Kidney (tissue), 14 donors: ENCODE data around the gene ZNF438. TPM values are rescaled to one million over a fixed set of nuclear protein-coding genes. Genes with fewer than 3 reads are reported as not detected.
"Not testable (repeated sequence)": the region's sequence is repeated elsewhere in the genome, so short reads cannot be mapped to it uniquely, and the experiment has no call there.

Source experiments
- DNase-seq, 5 donors: peaks; one replicate each; pipeline ENCODE4 v3.0.0-alpha.2; 2013 to 2020
- FAIRE-seq: peaks from 2 replicates; lab custom pipeline; 2012; peaks lifted over from hg19 to GRCh38; lab: Jason Lieb, UNC
- H3K27ac ChIP-seq, 2 donors: one replicate each; pipeline ENCODE4 v1.7.0; 2013; ENCODE audit warnings: low read depth in 2 of 2, low read length in 2 of 2, inconsistent platforms in 1 of 2
- H3K27me3 ChIP-seq: one replicate; pipeline ENCODE4 v1.7.1; 2013; ENCODE audit warnings: low read length, inconsistent platforms; ENCODE audit not compliant: control insufficient read depth, insufficient read depth
- H3K36me3 ChIP-seq, 3 donors: one replicate each; pipeline versions ENCODE4 v1.7.0 to v1.7.1; 2013; ENCODE audit warnings: low read length in 3 of 3, control low read depth in 1 of 3, inconsistent platforms in 1 of 3; ENCODE audit not compliant: insufficient read depth in 3 of 3, control insufficient read depth in 2 of 3
- H3K4me1 ChIP-seq, 3 donors: one replicate each; pipeline versions ENCODE4 v1.7.0 to v1.7.1; 2013; ENCODE audit warnings: low read length in 3 of 3, inconsistent platforms in 1 of 3, low read depth in 1 of 3; ENCODE audit not compliant: control insufficient read depth in 2 of 3, insufficient read depth in 2 of 3
- H3K4me3 ChIP-seq, 3 donors: one replicate each; pipeline versions ENCODE4 v1.7.0 to v1.8.1; 2013; ENCODE audit warnings: low read length in 3 of 3, control low read depth in 1 of 3, inconsistent platforms in 1 of 3
- H3K9ac ChIP-seq, 3 donors: one replicate each; pipeline versions ENCODE4 v1.7.0 to v1.7.1; 2013; ENCODE audit warnings: low read length in 3 of 3, control low read depth in 1 of 3, inconsistent platforms in 1 of 3
- H3K9me3 ChIP-seq, 3 donors: one replicate each; pipeline versions ENCODE4 v1.7.0 to v1.7.1; 2013; ENCODE audit warnings: low read length in 3 of 3, control low read depth in 1 of 3, inconsistent platforms in 1 of 3; ENCODE audit not compliant: control insufficient read depth in 2 of 3, insufficient read depth in 1 of 3
- intact Hi-C: fragments of 100-400 bp; cut with DNase I; formaldehyde crosslinking; loops from one replicate; pipeline ENCODE4 v1.11.1; 2022
- polyA plus RNA-seq: library from polyadenylated mRNA; stranded (reverse); fragments of 350-450 nt; fragmentation: Illumina TruSeq; extraction: RNeasy Lipid Tissue Mini Kit (QIAGEN cat#74804); gene quantifications from one replicate; pipeline ENCODE4 v1.2.3, GENCODE V29; 2014; ENCODE audit warnings: low read depth, low replicate concordance; ENCODE audit not compliant: insufficient read depth
- total RNA-seq: library from RNA; stranded (reverse); fragmentation: NEBNext Ultra II Directional; extraction: Animal tissue kit (Norgen Biotek cat#: 25700); gene quantifications from one replicate; pipeline ENCODE4 v1.2.1, GENCODE V29; 2021
- TF ChIP-seq, protein P1 (sequence below): IDR thresholded peaks from 3 replicates; pipeline ENCODE4 v1.5.1; 2012; ENCODE audit warnings: mild to moderate bottlenecking, moderate library complexity, borderline replicate concordance; ENCODE audit not compliant: insufficient read depth; ENCODE audit errors: extremely low read depth
- donor health status: control.
- donor health status: control.
- donor health status: control.
- donor health status: control.
- donor health status: control.
- donor health status: DM: yes; HTN: yes; CAD: no.
- donor health status: Normal renal cell carcinoma (clear cell type).

The ZNF438 gene
- total and polyA plus RNA-seq, 2 donors from 2014 or later, result 5.9 to 9.9 TPM

GRCh38 chr10:31058795-31059703 lies 27.4 kb upstream of the ZNF438 start:
- Histone ChIP-seq H3K27ac (no peak overlapping the region), H3K27me3 (no peaks in the 10 kb centered on the region), H3K9ac (no peak overlapping the region), H3K36me3 (no peaks in the 10 kb centered on the region), H3K4me3 (no peak overlapping the region), H3K9me3 (no peaks in the 10 kb centered on the region), H3K4me1 (no peaks in the 10 kb centered on the region)
- TF ChIP-seq, protein P1, sequence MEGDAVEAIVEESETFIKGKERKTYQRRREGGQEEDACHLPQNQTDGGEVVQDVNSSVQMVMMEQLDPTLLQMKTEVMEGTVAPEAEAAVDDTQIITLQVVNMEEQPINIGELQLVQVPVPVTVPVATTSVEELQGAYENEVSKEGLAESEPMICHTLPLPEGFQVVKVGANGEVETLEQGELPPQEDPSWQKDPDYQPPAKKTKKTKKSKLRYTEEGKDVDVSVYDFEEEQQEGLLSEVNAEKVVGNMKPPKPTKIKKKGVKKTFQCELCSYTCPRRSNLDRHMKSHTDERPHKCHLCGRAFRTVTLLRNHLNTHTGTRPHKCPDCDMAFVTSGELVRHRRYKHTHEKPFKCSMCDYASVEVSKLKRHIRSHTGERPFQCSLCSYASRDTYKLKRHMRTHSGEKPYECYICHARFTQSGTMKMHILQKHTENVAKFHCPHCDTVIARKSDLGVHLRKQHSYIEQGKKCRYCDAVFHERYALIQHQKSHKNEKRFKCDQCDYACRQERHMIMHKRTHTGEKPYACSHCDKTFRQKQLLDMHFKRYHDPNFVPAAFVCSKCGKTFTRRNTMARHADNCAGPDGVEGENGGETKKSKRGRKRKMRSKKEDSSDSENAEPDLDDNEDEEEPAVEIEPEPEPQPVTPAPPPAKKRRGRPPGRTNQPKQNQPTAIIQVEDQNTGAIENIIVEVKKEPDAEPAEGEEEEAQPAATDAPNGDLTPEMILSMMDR, result no peak
- intact Hi-C loops, result no loop called here
- no peak for FAIRE-seq
- no peak for DNase-seq

- FAIRE-seq, DNase-seq, intact Hi-C loops, H3K9ac ChIP-seq, H3K4me1 ChIP-seq, H3K4me3 ChIP-seq, H3K9me3 ChIP-seq, H3K27me3 ChIP-seq, H3K27ac ChIP-seq, H3K36me3 ChIP-seq: not testable (repeated sequence)
Measured at GRCh38 chr10:31056678-31057077, 25.0 kb upstream of the ZNF438 start.

- H3K36me3 ChIP-seq, result no peaks in the 10 kb centered on the region
- intact Hi-C loops, result no loop called here
- DNase-seq, result no peak
- no peak overlapping the region for H3K4me3 ChIP-seq
- H3K27me3 ChIP-seq, result no peaks in the 10 kb centered on the region
- H3K27ac ChIP-seq, result no peak overlapping the region
- no peak overlapping the region for H3K9ac ChIP-seq
- no peaks in the 10 kb centered on the region for H3K4me1 ChIP-seq
- TF ChIP-seq, protein P1, result no peak
- no peak for FAIRE-seq
- H3K9me3 ChIP-seq, result peaks cover 0 to 4% (median 0%) of the 10 kb centered on the region in 3 donors
Measured at GRCh38 chr10:31055573-31056251, 24.0 kb upstream of the ZNF438 start.

DNA sequence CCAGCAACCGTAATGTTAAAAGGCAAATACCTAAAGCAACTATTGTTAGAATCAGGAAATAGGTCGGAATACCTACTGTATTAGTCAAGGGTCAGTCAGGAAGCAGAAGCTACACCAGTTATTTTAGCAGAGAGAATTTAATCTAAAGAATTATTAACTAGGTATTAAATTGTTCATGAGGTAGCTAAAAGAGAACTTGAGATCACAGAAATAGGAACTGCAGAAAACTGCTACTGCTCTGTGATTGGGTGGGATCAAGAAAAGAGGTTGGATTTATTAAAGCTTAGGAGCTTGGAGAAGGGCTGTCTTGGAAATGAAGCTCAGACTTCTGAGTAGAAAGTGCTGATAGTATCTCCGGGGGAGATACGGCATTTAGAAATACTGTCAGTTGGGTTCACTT lies 20.0 kb upstream of the ZNF438 start:
- DNase-seq (no peak), FAIRE-seq (no peak)
- H3K36me3 ChIP-seq, result no peaks in the 10 kb centered on the region
- H3K9ac ChIP-seq, result no peak overlapping the region
- H3K27ac ChIP-seq, result no peak overlapping the region
- no peaks in the 10 kb centered on the region for H3K4me1 ChIP-seq
- no peaks in the 10 kb centered on the region for H3K27me3 ChIP-seq
- TF ChIP-seq, protein P1, result no peak
- H3K9me3 ChIP-seq, result peaks cover 0 to 4% (median 0%) of the 10 kb centered on the region in 3 donors
- intact Hi-C loops, result no loop called here
- H3K4me3 ChIP-seq, result no peak overlapping the region
